ENCODE measurements around the gene UBE3A.

GRCh38 chr15:25477816-25478215 lies 39.0 kb upstream of the UBE3A start:
- no peak for TF ChIP-seq GABPA (IDR thresholded peaks at IDR 0.05; ENCODE audit: low read depth)
- no peak for TF ChIP-seq REST (IDR thresholded peaks at IDR 0.05; ENCODE audit: insufficient replicate concordance, low read depth)
